ENCODE data around the gene CDC34.
"Not testable (repeated sequence)": the region's sequence is repeated elsewhere in the genome, so short reads cannot be mapped to it uniquely, and the experiment has no call there.

The CDC34 gene

GRCh38 chr19:574658-575526, 43.3 kb downstream of the CDC34 start:
- DNase-seq, result peak; percentile 96

- peak; percentile 83 for DNase-seq
These were observed 44.3 kb downstream of the CDC34 start for GRCh38 chr19:575527-576506.

DNA sequence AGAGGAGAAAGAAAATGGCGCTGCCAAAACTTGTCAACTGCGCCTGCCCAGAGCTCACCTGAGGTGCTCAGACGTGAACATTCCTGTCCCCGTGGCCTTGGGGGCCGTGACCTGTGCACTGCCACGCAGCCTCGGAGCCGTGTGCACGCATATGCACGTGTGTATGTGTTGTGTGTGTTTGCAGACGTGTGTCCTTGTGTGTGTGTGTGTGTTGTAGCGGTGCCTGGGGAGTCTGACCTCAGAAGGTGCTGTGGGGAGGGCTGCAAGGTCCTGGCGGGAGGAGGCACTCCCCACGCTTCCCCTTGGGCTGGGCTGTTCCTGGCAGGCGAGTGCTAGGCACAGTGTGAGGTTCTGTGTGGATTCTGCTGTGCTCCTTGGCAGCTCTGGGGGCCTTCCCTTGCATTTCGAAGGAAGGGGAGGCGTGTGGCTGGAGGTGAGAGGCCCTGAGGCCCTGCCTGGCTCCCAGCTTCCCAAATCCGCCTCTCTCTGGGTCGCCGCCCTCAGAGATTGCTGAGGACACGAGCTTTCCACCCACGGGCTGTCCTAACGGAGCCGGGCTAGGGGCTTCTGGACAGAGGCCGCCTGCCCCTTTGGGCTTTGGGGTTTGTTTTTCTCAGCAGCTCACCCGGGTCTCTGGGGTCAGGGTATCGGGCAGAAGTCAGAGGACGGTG, 45.3 kb downstream of the CDC34 start:
- no peak for DNase-seq

GRCh38 chr19:577439-578392, 46.2 kb downstream of the CDC34 start:
- DNase-seq, result no peak

DNA sequence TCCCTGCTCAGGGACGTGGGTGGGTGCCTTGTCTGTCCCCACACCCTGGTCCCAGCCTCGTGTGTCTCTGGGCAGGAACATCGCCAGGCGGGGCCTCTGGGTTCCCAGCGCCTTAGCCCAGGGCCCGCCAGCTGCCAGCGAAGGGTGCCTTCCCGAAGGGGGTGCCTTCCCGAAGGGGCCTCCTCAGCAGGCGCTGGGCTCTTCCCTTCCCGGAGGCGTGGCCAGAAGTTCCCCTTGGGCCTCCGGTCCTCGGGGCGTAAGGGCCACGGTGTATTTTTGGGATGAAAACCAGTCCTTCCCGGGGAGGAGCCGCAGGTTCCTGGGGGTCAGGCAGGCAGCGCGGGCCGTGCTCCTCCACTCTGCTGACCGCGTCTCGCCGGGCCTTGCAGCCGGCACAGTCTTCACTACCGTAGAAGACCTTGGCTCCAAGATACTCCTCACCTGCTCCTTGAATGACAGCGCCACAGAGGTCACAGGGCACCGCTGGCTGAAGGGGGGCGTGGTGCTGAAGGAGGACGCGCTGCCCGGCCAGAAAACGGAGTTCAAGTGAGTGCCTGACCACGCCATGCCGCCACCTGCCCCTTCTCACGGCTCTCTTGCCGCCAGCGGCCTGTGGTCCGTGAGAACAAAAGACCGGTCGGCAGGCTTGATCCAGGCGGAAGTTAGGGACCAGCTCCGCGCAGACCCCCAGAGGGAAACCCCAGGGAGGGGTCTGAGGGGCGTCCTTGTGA, 47.7 kb downstream of the CDC34 start:
- DNase-seq, result no peak

DNA sequence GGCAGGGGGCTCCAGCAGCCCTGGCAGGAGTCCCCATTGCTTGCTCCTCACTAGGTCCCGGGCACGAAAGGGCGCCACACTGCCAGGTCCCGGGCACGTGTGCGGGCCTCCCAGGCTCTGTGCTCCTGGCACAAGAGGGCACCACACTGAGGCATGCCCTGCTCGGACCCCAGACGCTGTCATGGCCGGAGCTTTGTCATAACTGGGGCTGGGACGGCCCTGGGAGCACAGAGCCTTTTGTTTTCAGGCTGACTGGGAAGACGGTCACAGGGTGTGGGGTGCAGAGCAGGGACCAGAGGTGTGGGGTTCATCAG, 48.2 kb downstream of the CDC34 start:
- no peak for DNase-seq

GRCh38 chr19:580274-580835, 48.8 kb downstream of the CDC34 start:
- DNase-seq, result no peak

GRCh38 chr19:581399-582111, 50.0 kb downstream of the CDC34 start:
- DNase-seq, result no peak

DNA sequence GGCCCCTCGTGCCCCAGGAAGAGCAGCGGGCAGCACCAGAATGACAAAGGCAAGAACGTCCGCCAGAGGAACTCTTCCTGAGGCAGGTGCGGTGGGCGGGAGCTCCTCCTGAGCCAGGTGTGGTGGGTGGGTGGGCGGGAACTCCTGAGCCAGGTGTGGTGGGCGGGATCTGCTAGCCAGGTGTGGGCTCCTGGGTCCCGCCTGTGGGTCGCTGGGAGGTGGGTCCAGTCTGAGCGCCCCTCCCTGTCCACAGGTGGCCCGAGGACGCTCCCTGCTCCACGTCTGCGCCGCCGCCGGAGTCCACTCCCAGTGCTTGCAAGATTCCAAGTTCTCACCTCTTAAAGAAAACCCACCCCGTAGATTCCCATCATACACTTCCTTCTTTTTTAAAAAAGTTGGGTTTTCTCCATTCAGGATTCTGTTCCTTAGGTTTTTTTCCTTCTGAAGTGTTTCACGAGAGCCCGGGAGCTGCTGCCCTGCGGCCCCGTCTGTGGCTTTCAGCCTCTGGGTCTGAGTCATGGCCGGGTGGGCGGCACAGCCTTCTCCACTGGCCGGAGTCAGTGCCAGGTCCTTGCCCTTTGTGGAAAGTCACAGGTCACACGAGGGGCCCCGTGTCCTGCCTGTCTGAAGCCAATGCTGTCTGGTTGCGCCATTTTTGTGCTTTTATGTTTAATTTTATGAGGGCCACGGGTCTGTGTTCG, 51.1 kb downstream of the CDC34 start:
- no peak for DNase-seq

GRCh38 chr19:583198-583967, 51.8 kb downstream of the CDC34 start:
- no peak for DNase-seq

DNA sequence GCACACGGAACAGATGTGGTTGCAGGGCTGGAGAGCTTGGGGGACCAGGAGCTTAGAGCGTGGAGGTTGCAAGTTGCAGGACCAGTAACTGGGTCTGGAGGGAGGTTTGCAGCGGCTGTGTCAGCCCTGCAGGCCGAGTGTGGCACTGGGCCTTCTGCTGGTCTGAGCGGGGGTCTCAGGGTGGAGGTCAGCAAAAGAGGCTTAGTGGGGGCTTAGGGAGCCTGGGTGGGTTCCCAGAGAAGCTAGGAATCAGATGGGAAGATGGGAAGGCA, 52.3 kb downstream of the CDC34 start:
- no peak for DNase-seq

DNA sequence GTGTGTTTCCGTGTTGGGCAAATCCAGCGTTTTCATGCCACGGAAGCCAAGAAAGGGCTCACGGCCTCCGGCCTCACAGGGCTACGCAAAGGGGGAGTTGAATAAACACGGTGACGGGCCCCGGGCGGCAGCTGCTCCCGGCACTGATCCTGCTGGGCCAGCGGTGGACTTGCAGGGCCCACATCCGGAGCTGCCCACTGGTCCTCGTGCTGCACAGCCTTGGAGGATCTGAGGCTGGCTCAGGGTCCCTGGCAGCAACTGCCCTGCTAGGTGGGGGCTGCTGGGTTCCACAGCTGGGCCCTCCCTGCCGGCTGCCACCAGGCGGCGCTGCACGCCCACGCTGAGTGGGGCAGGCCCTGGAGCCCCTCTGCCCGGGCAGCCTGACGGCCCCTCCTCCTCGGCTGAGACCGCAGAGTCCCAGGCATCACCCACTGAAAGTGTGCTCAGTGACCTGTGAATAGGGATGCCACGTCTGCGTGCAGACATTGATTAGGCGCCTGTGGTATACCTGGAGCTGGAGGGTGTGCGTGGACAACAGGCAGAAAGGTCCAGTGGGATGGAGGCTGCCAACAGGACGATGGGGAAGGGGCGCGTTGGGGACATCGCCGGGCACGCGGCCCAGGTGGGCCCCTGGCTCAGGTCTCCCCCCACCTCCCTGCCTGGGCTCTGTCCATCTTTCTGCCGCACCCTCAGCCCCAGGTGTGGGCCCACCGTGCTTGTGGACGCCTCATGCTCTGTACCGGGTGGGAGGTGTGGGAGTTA, 52.9 kb downstream of the CDC34 start:
- peak; percentile 76 for DNase-seq

DNA sequence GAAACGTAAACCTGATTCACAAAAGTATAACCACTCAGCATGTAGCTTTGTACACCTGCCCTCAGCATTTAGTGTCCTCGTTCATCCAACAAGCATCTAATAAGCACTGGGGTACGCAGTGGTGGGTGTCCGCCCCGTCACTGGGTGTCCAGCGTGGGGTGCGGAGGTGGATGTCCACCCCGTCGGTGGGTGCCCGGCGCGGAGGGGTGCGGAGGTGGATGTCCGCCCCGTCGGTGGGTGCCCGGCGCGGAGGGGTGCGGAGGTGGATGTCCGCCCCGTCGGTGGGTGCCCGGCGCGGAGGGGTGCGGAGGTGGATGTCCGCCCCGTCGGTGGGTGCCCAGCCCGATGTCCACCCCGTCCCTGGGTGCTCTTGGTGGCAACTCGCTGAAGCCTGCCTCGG, 53.6 kb downstream of the CDC34 start:
- DNase-seq, result not testable (repeated sequence)

DNA sequence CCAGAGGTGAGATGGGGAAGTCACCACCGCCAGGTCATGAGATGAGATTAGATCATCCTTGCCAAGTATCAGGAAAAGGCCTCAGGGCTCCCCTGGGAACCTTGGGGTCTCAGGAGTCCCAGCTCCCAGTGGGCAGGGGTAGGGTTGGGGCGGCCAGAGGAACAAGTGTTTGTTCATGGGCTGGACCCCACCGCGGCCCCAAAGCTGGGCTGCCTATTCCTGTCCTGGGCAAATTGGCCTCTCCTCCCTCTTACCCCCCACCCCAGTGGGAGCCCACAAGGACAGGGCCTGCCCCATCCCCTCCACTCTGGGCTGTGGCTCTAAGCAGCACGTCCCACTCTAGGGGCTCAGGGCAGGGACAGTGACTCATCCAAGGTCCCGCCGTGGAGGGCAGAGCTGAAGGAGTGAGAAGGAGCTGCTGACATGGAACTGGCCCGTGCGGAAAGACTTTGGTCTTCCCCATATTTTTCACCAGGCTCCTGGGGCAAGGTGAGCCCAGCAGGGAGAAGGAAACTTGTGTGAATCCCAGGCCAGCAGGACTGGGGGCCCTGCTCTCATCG, 54.1 kb downstream of the CDC34 start:
- no peak for DNase-seq

- DNase-seq, result peak; percentile 94
These were observed 56.7 kb downstream of the CDC34 start for GRCh38 chr19:588093-588740.

DNA sequence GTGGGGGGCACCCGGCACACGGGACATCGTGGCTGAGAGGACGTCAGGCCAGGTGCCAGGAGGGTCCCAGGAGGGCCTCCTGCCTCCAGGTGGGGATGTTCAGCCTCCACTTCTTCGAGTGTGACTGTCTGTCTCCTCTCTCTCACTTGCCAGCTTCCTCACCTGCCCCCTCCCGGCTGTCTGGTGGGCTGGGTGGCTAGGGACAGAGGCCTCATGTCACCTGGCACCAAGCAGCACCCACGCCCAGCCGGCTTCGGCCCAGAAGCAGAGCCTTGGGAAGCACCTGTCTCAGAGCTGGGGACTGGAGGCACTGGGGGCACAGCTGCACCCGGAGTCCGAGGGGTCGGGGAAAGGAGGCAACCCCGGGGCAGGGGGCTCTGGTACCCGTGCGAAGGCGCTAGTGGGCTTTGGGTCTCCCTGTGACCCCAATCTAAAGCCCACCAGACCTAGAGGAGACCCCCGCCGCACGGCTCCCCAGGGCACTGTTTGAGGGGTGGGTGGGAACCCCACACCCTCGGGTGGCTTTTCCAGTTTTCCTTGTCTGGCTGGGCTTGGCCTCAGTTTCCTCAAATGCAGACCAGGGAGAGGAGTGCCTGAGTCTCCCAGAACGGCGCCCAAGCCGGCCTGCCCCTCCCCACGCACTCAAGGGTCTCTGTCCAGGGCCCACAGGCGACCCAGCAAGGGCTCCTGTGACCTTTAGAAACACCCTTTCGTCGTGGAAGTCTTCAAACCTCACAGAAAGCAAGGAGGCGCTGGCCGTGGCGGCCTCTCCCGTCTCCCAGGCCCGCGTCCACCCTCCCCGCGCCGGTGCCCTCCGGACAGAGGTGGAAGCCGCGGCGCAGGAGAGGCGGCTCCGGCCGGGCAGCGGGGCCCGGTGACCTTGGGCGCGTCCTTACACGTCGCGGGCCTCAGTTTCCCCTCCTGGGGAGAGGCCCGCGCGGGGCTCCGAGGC, 57.5 kb downstream of the CDC34 start:
- no peak for DNase-seq

All from hematopoietic multipotent progenitor cell treated with erythropoietin and hydrocortisone succinate and interleukin-3 and kit ligand, for 4 days (in vitro differentiated cells).